Measurements from ENCODE around the gene GNGT1.
"Not testable (repeated sequence)": the region's sequence is repeated elsewhere in the genome, so short reads cannot be mapped to it uniquely, and the experiment has no call there.

GNGT1 gene

GRCh38 chr7:93902777-93903423, 3.5 kb upstream of the GNGT1 start:
- Histone ChIP-seq H2AFZ (ENCODE audit: low read length, unreplicated experiment) (peak overlapping the region; percentile 78), H3K36me3 (ENCODE audit: insufficient read depth, low read length) (no peaks in the 10 kb centered on the region), H3K79me2 (ENCODE audit: control insufficient read depth, insufficient read depth, low read length, unreplicated experiment) (no peaks in the 10 kb centered on the region), H3K27ac (ENCODE audit: low read depth, low read length) (no peak overlapping the region), H3K4me1 (ENCODE audit: control insufficient read depth, insufficient read depth, low read length, unreplicated experiment) (no peaks in the 10 kb centered on the region), H3K27me3 (ENCODE audit: insufficient read depth, low read length) (no peaks in the 10 kb centered on the region), H3K4me3 (ENCODE audit: low read depth, low read length) (no peak overlapping the region)

- no peak overlapping the region for H3K27ac ChIP-seq (ENCODE audit: low read depth, low read length)
- no peaks in the 10 kb centered on the region for H3K79me2 ChIP-seq (ENCODE audit: control insufficient read depth, insufficient read depth, low read length, unreplicated experiment)
- H3K27me3 ChIP-seq (ENCODE audit: insufficient read depth, low read length), result no peaks in the 10 kb centered on the region
- no peak overlapping the region for H2AFZ ChIP-seq (ENCODE audit: low read length, unreplicated experiment)
- H3K36me3 ChIP-seq (ENCODE audit: insufficient read depth, low read length), result no peaks in the 10 kb centered on the region
- H3K4me1 ChIP-seq (ENCODE audit: control insufficient read depth, insufficient read depth, low read length, unreplicated experiment), result peaks cover 13% of the 10 kb centered on the region
- H3K4me3 ChIP-seq (ENCODE audit: low read depth, low read length), result no peak overlapping the region
Observed at GRCh38 chr7:93910076-93910994, 4.0 kb downstream of the GNGT1 start.

GRCh38 chr7:93911242-93911641, 4.9 kb downstream of the GNGT1 start:
- not testable (repeated sequence) for H2AFZ ChIP-seq (ENCODE audit: low read length, unreplicated experiment); H3K79me2 ChIP-seq (ENCODE audit: control insufficient read depth, insufficient read depth, low read length, unreplicated experiment); H3K4me3 ChIP-seq (ENCODE audit: low read depth, low read length); H3K27ac ChIP-seq (ENCODE audit: low read depth, low read length); H3K27me3 ChIP-seq (ENCODE audit: insufficient read depth, low read length); H3K36me3 ChIP-seq (ENCODE audit: insufficient read depth, low read length)
- H3K4me1 ChIP-seq (ENCODE audit: control insufficient read depth, insufficient read depth, low read length, unreplicated experiment), result peaks cover 13% of the 10 kb centered on the region

- not testable (repeated sequence) for H3K36me3 ChIP-seq (ENCODE audit: insufficient read depth, low read length); H3K4me3 ChIP-seq (ENCODE audit: low read depth, low read length); H3K79me2 ChIP-seq (ENCODE audit: control insufficient read depth, insufficient read depth, low read length, unreplicated experiment); H2AFZ ChIP-seq (ENCODE audit: low read length, unreplicated experiment); H3K27ac ChIP-seq (ENCODE audit: low read depth, low read length); H3K27me3 ChIP-seq (ENCODE audit: insufficient read depth, low read length)
- peaks cover 13% of the 10 kb centered on the region for H3K4me1 ChIP-seq (ENCODE audit: control insufficient read depth, insufficient read depth, low read length, unreplicated experiment)
Observed at GRCh38 chr7:93911661-93912060, 5.3 kb downstream of the GNGT1 start.

GRCh38 chr7:93913197-93913596, 6.8 kb downstream of the GNGT1 start:
- Histone ChIP-seq H3K36me3 (ENCODE audit: insufficient read depth, low read length) (no peaks in the 10 kb centered on the region), H3K27ac (ENCODE audit: low read depth, low read length) (no peak overlapping the region), H3K4me3 (ENCODE audit: low read depth, low read length) (no peak overlapping the region), H2AFZ (ENCODE audit: low read length, unreplicated experiment) (no peak overlapping the region), H3K4me1 (ENCODE audit: control insufficient read depth, insufficient read depth, low read length, unreplicated experiment) (peaks cover 13% of the 10 kb centered on the region), H3K27me3 (ENCODE audit: insufficient read depth, low read length) (no peaks in the 10 kb centered on the region), H3K79me2 (ENCODE audit: control insufficient read depth, insufficient read depth, low read length, unreplicated experiment) (no peaks in the 10 kb centered on the region)

GRCh38 chr7:93914581-93915066, 8.3 kb downstream of the GNGT1 start:
- Histone ChIP-seq H2AFZ (ENCODE audit: low read length, unreplicated experiment) (no peak overlapping the region), H3K79me2 (ENCODE audit: control insufficient read depth, insufficient read depth, low read length, unreplicated experiment) (no peaks in the 10 kb centered on the region), H3K4me3 (ENCODE audit: low read depth, low read length) (peak overlapping the region; percentile 47; the same call in 1 of the 2 replicates), H3K36me3 (ENCODE audit: insufficient read depth, low read length) (no peaks in the 10 kb centered on the region), H3K27me3 (ENCODE audit: insufficient read depth, low read length) (no peaks in the 10 kb centered on the region), H3K4me1 (ENCODE audit: control insufficient read depth, insufficient read depth, low read length, unreplicated experiment) (peaks cover 13% of the 10 kb centered on the region), H3K27ac (ENCODE audit: low read depth, low read length) (no peak overlapping the region)

- not testable (repeated sequence) for H3K27me3 ChIP-seq (ENCODE audit: insufficient read depth, low read length); H3K27ac ChIP-seq (ENCODE audit: low read depth, low read length); H3K4me3 ChIP-seq (ENCODE audit: low read depth, low read length)
Observed at GRCh38 chr7:93915206-93915842, 9.0 kb downstream of the GNGT1 start.

GRCh38 chr7:93915888-93916287, 9.5 kb downstream of the GNGT1 start:
- not testable (repeated sequence) for H3K27me3 ChIP-seq (ENCODE audit: insufficient read depth, low read length); H3K79me2 ChIP-seq (ENCODE audit: control insufficient read depth, insufficient read depth, low read length, unreplicated experiment); H3K36me3 ChIP-seq (ENCODE audit: insufficient read depth, low read length); H3K27ac ChIP-seq (ENCODE audit: low read depth, low read length); H2AFZ ChIP-seq (ENCODE audit: low read length, unreplicated experiment); H3K4me3 ChIP-seq (ENCODE audit: low read depth, low read length)
- peaks cover 13% of the 10 kb centered on the region for H3K4me1 ChIP-seq (ENCODE audit: control insufficient read depth, insufficient read depth, low read length, unreplicated experiment)

More at GRCh38 chr7:93915206-93915842, 9.0 kb downstream of the GNGT1 start:
- not testable (repeated sequence) for H2AFZ ChIP-seq (ENCODE audit: low read length, unreplicated experiment); H3K36me3 ChIP-seq (ENCODE audit: insufficient read depth, low read length); H3K79me2 ChIP-seq (ENCODE audit: control insufficient read depth, insufficient read depth, low read length, unreplicated experiment)
- peaks cover 11% of the 10 kb centered on the region for H3K4me1 ChIP-seq (ENCODE audit: control insufficient read depth, insufficient read depth, low read length, unreplicated experiment)

GRCh38 chr7:93916315-93916714, 9.9 kb downstream of the GNGT1 start:
- not testable (repeated sequence) for H3K4me3 ChIP-seq (ENCODE audit: low read depth, low read length)

GRCh38 chr7:93920496-93921182, 14.3 kb downstream of the GNGT1 start:
- Histone ChIP-seq H3K36me3 (ENCODE audit: insufficient read depth, low read length) (0 out of 2 replicates have a peak, but pooled peaks cover 5% of the 10 kb centered on the region), H3K79me2 (ENCODE audit: control insufficient read depth, insufficient read depth, low read length, unreplicated experiment) (peaks cover 37% of the 10 kb centered on the region), H3K27me3 (ENCODE audit: insufficient read depth, low read length) (no peaks in the 10 kb centered on the region), H3K27ac (ENCODE audit: low read depth, low read length) (peak overlapping the region; percentile 86), H3K4me3 (ENCODE audit: low read depth, low read length) (peak overlapping the region; percentile 100), H3K4me1 (ENCODE audit: control insufficient read depth, insufficient read depth, low read length, unreplicated experiment) (peaks cover 17% of the 10 kb centered on the region), H2AFZ (ENCODE audit: low read length, unreplicated experiment) (peak overlapping the region; percentile 85)

More at GRCh38 chr7:93916315-93916714, 9.9 kb downstream of the GNGT1 start:
- H3K36me3 ChIP-seq (ENCODE audit: insufficient read depth, low read length); H3K79me2 ChIP-seq (ENCODE audit: control insufficient read depth, insufficient read depth, low read length, unreplicated experiment); H3K27me3 ChIP-seq (ENCODE audit: insufficient read depth, low read length); H2AFZ ChIP-seq (ENCODE audit: low read length, unreplicated experiment); H3K27ac ChIP-seq (ENCODE audit: low read depth, low read length): not testable (repeated sequence)
- peaks cover 15% of the 10 kb centered on the region for H3K4me1 ChIP-seq (ENCODE audit: control insufficient read depth, insufficient read depth, low read length, unreplicated experiment)

All from ACC112 (cell line).